Panc1 (cell line): ENCODE data around the gene THSD7A. TPM values are rescaled to one million over a fixed set of nuclear protein-coding genes. Genes with fewer than 3 reads are reported as not detected.

Experiments
- ATAC-seq: fragments of 200-7000 bp; cut with Tn5 transposase; 2 replicates; pipeline ENCODE4 v1.9.1; 2020; ENCODE audit warnings: mild to moderate bottlenecking, moderate library complexity
- BruUV-seq: library from RNA; stranded (reverse); fragments of 400-500 nt; replicated peaks from 2 replicates; lab custom pipeline; 2021; lab: Mats Ljungman, UMichigan
- CTCF ChIA-PET: fragments of 300-600 bp; sonication (Branson Sonifier 250); formaldehyde crosslinking; loops from one replicate; lab custom pipeline; 2022; ENCODE audit warnings: antibody characterized with exemption; lab: Charles Lee
- POLR2A ChIA-PET: fragments of 300-600 bp; sonication (Branson Sonifier 250); formaldehyde crosslinking; loops from one replicate; lab custom pipeline; 2022; ENCODE audit warnings: antibody characterized with exemption; lab: Charles Lee
- DNase-seq: peaks from one replicate; pipeline ENCODE4 v3.0.0-alpha.2; 2010; ENCODE audit warnings: low read depth, low spot score
- H3K27ac ChIP-seq: 2 replicates; pipeline ENCODE4 v1.5.1; 2011; ENCODE audit warnings: mild to moderate bottlenecking, low read length, inconsistent platforms
- H3K27me3 ChIP-seq: fragments of 200-500 bp; sonication (Bioruptor generic); 2 replicates; pipeline ENCODE4 v1.6.0; 2014; ENCODE audit warnings: low read length, inconsistent platforms; ENCODE audit not compliant: control insufficient read depth, insufficient read depth
- H3K36me3 ChIP-seq: fragments of 200-500 bp; sonication (Bioruptor generic); 2 replicates; pipeline ENCODE4 v1.5.1; 2014; ENCODE audit warnings: inconsistent platforms, mild to moderate bottlenecking, low read length, moderate library complexity; ENCODE audit not compliant: control insufficient read depth, insufficient read depth
- H3K4me1 ChIP-seq: 2 replicates; pipeline ENCODE4 v1.5.1; 2011; ENCODE audit warnings: inconsistent platforms, mild to moderate bottlenecking, low read length, moderate library complexity; ENCODE audit not compliant: control insufficient read depth, insufficient read depth
- H3K4me3 ChIP-seq, 2 experiments: 2 replicates each; pipeline ENCODE4 v1.5.1; 2011 to 2012; ENCODE audit warnings: low read depth in 2 of 2, low read length in 2 of 2, mild to moderate bottlenecking in 2 of 2, inconsistent platforms in 1 of 2, moderate library complexity in 1 of 2
- H3K9me3 ChIP-seq: fragments of 200-500 bp; sonication (Bioruptor generic); 2 replicates; pipeline ENCODE4 v1.5.1; 2014; ENCODE audit warnings: low read depth, mild to moderate bottlenecking, inconsistent platforms, low read length, moderate library complexity; ENCODE audit not compliant: control insufficient read depth, insufficient read depth
- POLR2AphosphoS5 ChIP-seq: IDR thresholded peaks from 2 replicates; pipeline ENCODE4 v1.6.1; 2012; ENCODE audit warnings: mild to moderate bottlenecking, low read depth, low read length, moderate library complexity
- SIN3A ChIP-seq: IDR thresholded peaks from 2 replicates; pipeline ENCODE4 v1.6.1; 2012; ENCODE audit warnings: low read depth, mild to moderate bottlenecking, low read length, moderate library complexity, borderline replicate concordance; ENCODE audit not compliant: insufficient read depth
- TCF7L2 ChIP-seq: IDR thresholded peaks from 2 replicates; pipeline ENCODE4 v1.6.1; 2011; ENCODE audit warnings: mild to moderate bottlenecking, low read depth, low read length, inconsistent platforms
- in situ Hi-C: cut with HindIII; loops from 2 replicates; pipeline ENCODE4 v1.10.0; 2016; ENCODE audit warnings: low sequenced_read_pairs, low pct_unique_long_range_greater_than_20kb
- intact Hi-C: fragments of 100-400 bp; cut with micrococcal nuclease; formaldehyde crosslinking; loops from one replicate; pipeline ENCODE4 v1.10.0; 2022; ENCODE audit not compliant: unreplicated experiment
- total RNA-seq: library from RNA; stranded (reverse); gene quantifications from one replicate; pipeline ENCODE4 v1.2.1, GENCODE V29; 2021; ENCODE audit not compliant: unreplicated experiment
- TF ChIP-seq, protein P1 (sequence below): fragments of 450-650 bp; IDR thresholded peaks from 2 replicates; pipeline ENCODE4 v1.5.1; 2017; ENCODE audit warnings: mild to moderate bottlenecking
- TF ChIP-seq, protein P2 (sequence below), 2 experiments: IDR thresholded peaks; 2 replicates each; pipeline ENCODE4 v1.6.1; 2011 to 2012; ENCODE audit warnings: low read depth in 2 of 2, control low read depth in 1 of 2, low read length in 1 of 2, mild to moderate bottlenecking in 1 of 2, moderate library complexity in 1 of 2; ENCODE audit not compliant: insufficient read depth in 1 of 2

Gene THSD7A
- total RNA-seq, 1 experiment from 2014 or later: 38.6 TPM

DNA sequence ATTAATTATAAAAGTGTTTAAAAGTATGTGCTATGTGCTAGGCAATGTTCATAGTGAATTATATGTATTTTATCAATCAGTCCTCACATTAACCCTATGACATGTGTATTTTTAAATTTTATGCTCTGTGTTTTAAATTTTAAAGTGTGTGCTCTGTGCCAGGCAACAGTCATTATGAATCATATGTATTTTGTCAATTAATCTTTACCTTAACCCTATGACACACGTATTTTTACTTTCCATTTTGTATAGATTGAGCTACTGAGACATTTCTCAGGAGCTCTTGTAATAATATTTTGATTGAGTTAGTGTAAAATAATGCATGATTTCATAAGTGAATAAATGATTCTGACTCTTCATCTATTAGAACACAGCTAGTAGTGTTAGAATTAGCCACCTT is 117.8 kb downstream of the THSD7A start:
- no peaks in the 10 kb centered on the region for H3K27me3 ChIP-seq
- CTCF ChIA-PET: no interaction called here
- H3K4me1 ChIP-seq: peaks cover 25% of the 10 kb centered on the region
- TF ChIP-seq TCF7L2 (no peak), POLR2AphosphoS5 (no peak), SIN3A (no peak)
- TF ChIP-seq, protein P1, sequence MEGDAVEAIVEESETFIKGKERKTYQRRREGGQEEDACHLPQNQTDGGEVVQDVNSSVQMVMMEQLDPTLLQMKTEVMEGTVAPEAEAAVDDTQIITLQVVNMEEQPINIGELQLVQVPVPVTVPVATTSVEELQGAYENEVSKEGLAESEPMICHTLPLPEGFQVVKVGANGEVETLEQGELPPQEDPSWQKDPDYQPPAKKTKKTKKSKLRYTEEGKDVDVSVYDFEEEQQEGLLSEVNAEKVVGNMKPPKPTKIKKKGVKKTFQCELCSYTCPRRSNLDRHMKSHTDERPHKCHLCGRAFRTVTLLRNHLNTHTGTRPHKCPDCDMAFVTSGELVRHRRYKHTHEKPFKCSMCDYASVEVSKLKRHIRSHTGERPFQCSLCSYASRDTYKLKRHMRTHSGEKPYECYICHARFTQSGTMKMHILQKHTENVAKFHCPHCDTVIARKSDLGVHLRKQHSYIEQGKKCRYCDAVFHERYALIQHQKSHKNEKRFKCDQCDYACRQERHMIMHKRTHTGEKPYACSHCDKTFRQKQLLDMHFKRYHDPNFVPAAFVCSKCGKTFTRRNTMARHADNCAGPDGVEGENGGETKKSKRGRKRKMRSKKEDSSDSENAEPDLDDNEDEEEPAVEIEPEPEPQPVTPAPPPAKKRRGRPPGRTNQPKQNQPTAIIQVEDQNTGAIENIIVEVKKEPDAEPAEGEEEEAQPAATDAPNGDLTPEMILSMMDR: no peak
- TF ChIP-seq, protein P2, sequence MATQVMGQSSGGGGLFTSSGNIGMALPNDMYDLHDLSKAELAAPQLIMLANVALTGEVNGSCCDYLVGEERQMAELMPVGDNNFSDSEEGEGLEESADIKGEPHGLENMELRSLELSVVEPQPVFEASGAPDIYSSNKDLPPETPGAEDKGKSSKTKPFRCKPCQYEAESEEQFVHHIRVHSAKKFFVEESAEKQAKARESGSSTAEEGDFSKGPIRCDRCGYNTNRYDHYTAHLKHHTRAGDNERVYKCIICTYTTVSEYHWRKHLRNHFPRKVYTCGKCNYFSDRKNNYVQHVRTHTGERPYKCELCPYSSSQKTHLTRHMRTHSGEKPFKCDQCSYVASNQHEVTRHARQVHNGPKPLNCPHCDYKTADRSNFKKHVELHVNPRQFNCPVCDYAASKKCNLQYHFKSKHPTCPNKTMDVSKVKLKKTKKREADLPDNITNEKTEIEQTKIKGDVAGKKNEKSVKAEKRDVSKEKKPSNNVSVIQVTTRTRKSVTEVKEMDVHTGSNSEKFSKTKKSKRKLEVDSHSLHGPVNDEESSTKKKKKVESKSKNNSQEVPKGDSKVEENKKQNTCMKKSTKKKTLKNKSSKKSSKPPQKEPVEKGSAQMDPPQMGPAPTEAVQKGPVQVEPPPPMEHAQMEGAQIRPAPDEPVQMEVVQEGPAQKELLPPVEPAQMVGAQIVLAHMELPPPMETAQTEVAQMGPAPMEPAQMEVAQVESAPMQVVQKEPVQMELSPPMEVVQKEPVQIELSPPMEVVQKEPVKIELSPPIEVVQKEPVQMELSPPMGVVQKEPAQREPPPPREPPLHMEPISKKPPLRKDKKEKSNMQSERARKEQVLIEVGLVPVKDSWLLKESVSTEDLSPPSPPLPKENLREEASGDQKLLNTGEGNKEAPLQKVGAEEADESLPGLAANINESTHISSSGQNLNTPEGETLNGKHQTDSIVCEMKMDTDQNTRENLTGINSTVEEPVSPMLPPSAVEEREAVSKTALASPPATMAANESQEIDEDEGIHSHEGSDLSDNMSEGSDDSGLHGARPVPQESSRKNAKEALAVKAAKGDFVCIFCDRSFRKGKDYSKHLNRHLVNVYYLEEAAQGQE (IDR thresholded peaks at IDR 0.05; ENCODE audit: insufficient read depth in 1 of 2, low read depth in 2 of 2, low read length in 1 of 2): no peak
- H3K4me3 ChIP-seq: no peak overlapping the region
- no peaks in the 10 kb centered on the region for H3K9me3 ChIP-seq
- POLR2A ChIA-PET: no interaction called here
- DNase-seq (no peak), ATAC-seq (no peak)
- intact Hi-C loops: no loop called here
- in situ Hi-C loops: no loop called here
- no TSS peak for BruUV-seq
- H3K36me3 ChIP-seq: no peaks in the 10 kb centered on the region
- no peak overlapping the region; the same call in 1 of the 2 replicates for H3K27ac ChIP-seq

DNA sequence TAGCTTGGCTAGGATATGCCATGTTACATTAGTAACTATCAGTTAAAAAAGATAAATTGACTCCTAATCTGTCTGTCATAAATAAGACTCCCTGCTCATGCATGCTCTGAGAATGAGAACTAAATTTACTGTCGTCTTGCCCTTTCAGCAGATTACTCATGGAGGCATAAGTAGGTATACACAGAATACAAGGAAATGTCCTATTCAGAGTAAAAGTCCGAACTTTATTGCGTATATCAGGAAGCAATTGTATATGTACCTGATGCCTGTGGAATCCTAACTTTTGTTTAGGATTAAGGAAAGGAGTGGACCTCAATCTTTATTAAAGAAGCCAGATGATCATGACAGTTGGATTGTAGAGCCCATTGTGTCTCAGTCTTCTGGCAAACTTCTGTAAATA is 118.6 kb downstream of the THSD7A start:
- no peaks in the 10 kb centered on the region for H3K9me3 ChIP-seq
- H3K27me3 ChIP-seq: no peaks in the 10 kb centered on the region
- CTCF ChIA-PET: no interaction called here
- POLR2A ChIA-PET: no interaction called here
- no TSS peak for BruUV-seq
- H3K4me1 ChIP-seq: peaks cover 31% of the 10 kb centered on the region
- TF ChIP-seq TCF7L2 (no peak), POLR2AphosphoS5 (no peak), SIN3A (no peak)
- TF ChIP-seq, protein P2 (IDR thresholded peaks at IDR 0.05; ENCODE audit: insufficient read depth in 1 of 2, low read depth in 2 of 2, low read length in 1 of 2): no peak
- TF ChIP-seq, protein P1: no peak
- peak overlapping the region; percentile 65; the same call in 1 of the 2 replicates for H3K27ac ChIP-seq
- intact Hi-C loops (no loop called here), in situ Hi-C loops (no loop called here)
- ATAC-seq: no peak
- H3K4me3 ChIP-seq: no peak overlapping the region
- DNase-seq: no peak
- no peaks in the 10 kb centered on the region for H3K36me3 ChIP-seq
